ENCODE results near the gene CRNN. TPM values are rescaled to one million over a fixed set of nuclear protein-coding genes. Genes with fewer than 3 reads are reported as not detected.

The CRNN gene
- total RNA-seq, 2 experiments from 2014 or later = not detected

GRCh38 chr1:152397474-152397873, 16.6 kb downstream of the CRNN start:
- Mint-ChIP-seq H3K27ac (no peak overlapping the region), H3K4me1 (ENCODE audit: low read depth) (peaks cover 12% of the 10 kb centered on the region), H3K4me3 (no peak overlapping the region), H3K36me3 (ENCODE audit: low read depth) (no peaks in the 10 kb centered on the region), H3K9me3 (peaks cover 1% of the 10 kb centered on the region), H3K27me3 (peaks cover 12% of the 10 kb centered on the region)
- ChIA-PET POLR2A (no interaction called here), CTCF (interaction anchor here (1.6 to 2.6 kb wide), 2 partner anchors 44 to 61 kb away, joined by 11 to 12 read pairs; no protein-coding TSS in a partner anchor)
- DNase-seq (no peak), ATAC-seq (no peak)
- intact Hi-C loops (cut with micrococcal nuclease) = no loop called here
- TF ChIP-seq CTCF (IDR thresholded peaks at IDR 0.05) = no peak

GRCh38 chr1:152394151-152394550, 19.9 kb downstream of the CRNN start:
- DNase-seq (no peak), ATAC-seq (no peak)
- H3K4me3 Mint-ChIP-seq = no peak overlapping the region
- ChIA-PET CTCF (interaction anchor here (1.2 kb wide), 1 partner anchor 47 kb away, joined by 4 read pairs; no protein-coding TSS in a partner anchor), POLR2A (no interaction called here)
- H3K4me1 Mint-ChIP-seq (ENCODE audit: low read depth) = peaks cover 12% of the 10 kb centered on the region
- peaks cover 24% of the 10 kb centered on the region for H3K27me3 Mint-ChIP-seq
- TF ChIP-seq CTCF (IDR thresholded peaks at IDR 0.05) = no peak
- intact Hi-C loops (cut with micrococcal nuclease) = no loop called here
- H3K27ac Mint-ChIP-seq = no peak overlapping the region
- H3K36me3 Mint-ChIP-seq (ENCODE audit: low read depth) = no peaks in the 10 kb centered on the region
- H3K9me3 Mint-ChIP-seq = no peaks in the 10 kb centered on the region

- DNase-seq (no peak), ATAC-seq (no peak)
- peaks cover 32% of the 10 kb centered on the region for H3K27me3 Mint-ChIP-seq
- ChIA-PET POLR2A (no interaction called here), CTCF (interaction anchor here (1.5 kb wide), 1 partner anchor 65 kb away, joined by 5 read pairs; no protein-coding TSS in a partner anchor)
- H3K4me1 Mint-ChIP-seq (ENCODE audit: low read depth) = peaks cover 12% of the 10 kb centered on the region
- H3K9me3 Mint-ChIP-seq = no peaks in the 10 kb centered on the region
- H3K4me3 Mint-ChIP-seq = no peak overlapping the region
- H3K27ac Mint-ChIP-seq = no peak overlapping the region
- intact Hi-C loops (cut with micrococcal nuclease) = no loop called here
- TF ChIP-seq CTCF (IDR thresholded peaks at IDR 0.05) = no peak
- H3K36me3 Mint-ChIP-seq (ENCODE audit: low read depth) = no peaks in the 10 kb centered on the region
Observed at GRCh38 chr1:152392909-152393308, 21.2 kb downstream of the CRNN start.

GRCh38 chr1:152388889-152389288, 25.2 kb downstream of the CRNN start:
- H3K9me3 Mint-ChIP-seq = no peaks in the 10 kb centered on the region
- ATAC-seq = no peak
- intact Hi-C loops (cut with micrococcal nuclease) = no loop called here
- no peak overlapping the region for H3K27ac Mint-ChIP-seq
- H3K36me3 Mint-ChIP-seq (ENCODE audit: low read depth) = no peaks in the 10 kb centered on the region
- ChIA-PET POLR2A (no interaction called here), CTCF (interaction anchor here (1.5 kb wide), 1 partner anchor 69 kb away, joined by 4 read pairs; no protein-coding TSS in a partner anchor)
- peaks cover 27% of the 10 kb centered on the region for H3K27me3 Mint-ChIP-seq
- no peak overlapping the region for H3K4me3 Mint-ChIP-seq
- DNase-seq = no peak
- TF ChIP-seq CTCF (IDR thresholded peaks at IDR 0.05) = no peak
- peaks cover 10% of the 10 kb centered on the region for H3K4me1 Mint-ChIP-seq (ENCODE audit: low read depth)

GRCh38 chr1:152386940-152387339, 27.1 kb downstream of the CRNN start:
- H3K9me3 Mint-ChIP-seq = no peaks in the 10 kb centered on the region
- POLR2A ChIA-PET = no interaction called here
- no peak for TF ChIP-seq CTCF (IDR thresholded peaks at IDR 0.05)
- DNase-seq (no peak), ATAC-seq (no peak)
- no peak overlapping the region for H3K27ac Mint-ChIP-seq
- CTCF ChIA-PET = interaction anchor here (1.6 kb wide), 1 partner anchor 71 kb away, joined by 6 read pairs; no protein-coding TSS in a partner anchor
- intact Hi-C loops (cut with micrococcal nuclease) = no loop called here
- no peaks in the 10 kb centered on the region for H3K36me3 Mint-ChIP-seq (ENCODE audit: low read depth)
- H3K4me1 Mint-ChIP-seq (ENCODE audit: low read depth) = no peaks in the 10 kb centered on the region
- H3K27me3 Mint-ChIP-seq = peaks cover 31% of the 10 kb centered on the region
- no peak overlapping the region for H3K4me3 Mint-ChIP-seq
